Placental pericyte (primary cell): ENCODE measurements around the gene C1GALT1C1L. TPM values are rescaled to one million over a fixed set of nuclear protein-coding genes. Genes with fewer than 3 reads are reported as not detected.

Source experiments
- total RNA-seq: library from RNA; depleted of rRNA; stranded (reverse); fragments of >200 nt; gene quantifications from 2 replicates; pipeline ENCODE4 v1.2.3, GENCODE V29; 2012

Gene C1GALT1C1L
- total RNA-seq = 0.29 TPM in 1 of 2 replicates, not detected in the other

GRCh38 chr2:43676322-43677050, at the start of gene C1GALT1C1L:
C1GALT1C1L (minus strand) TSS chr2:43676429; CDS start chr2:43676322, 107 bp downstream.

GRCh38 chr2:43637030-43637803, 39.0 kb downstream of the C1GALT1C1L start, which contains the start of gene PLEKHH2:
PLEKHH2 (plus strand) TSS chr2:43637260; CDS start chr2:43644674, 7,414 bp downstream.

Other genes with a start within 250 kb of the C1GALT1C1L start
- gene THADA, start 80.4 kb downstream of the C1GALT1C1L start, total RNA-seq = 19.0 and 30.9 TPM in 2 replicates
- gene PLEKHH2, start 39.2 kb downstream of the C1GALT1C1L start, total RNA-seq = 1.1 and 3.4 TPM in 2 replicates
- gene DYNC2LI1, start 97.6 kb upstream of the C1GALT1C1L start, total RNA-seq = 15.2 and 18.2 TPM in 2 replicates
- gene ABCG5, start 162.4 kb upstream of the C1GALT1C1L start, total RNA-seq = not detected in 2 replicates
- not detected in 2 replicates for gene ABCG8, start 162.5 kb upstream of the C1GALT1C1L start, total RNA-seq